HepG2 (cell line): ENCODE data around the gene RRAS. TPM values are rescaled to one million over a fixed set of nuclear protein-coding genes. Genes with fewer than 3 reads are reported as not detected.

Source experiments
- AHR ChIP-seq: IDR thresholded peaks from 2 replicates; pipeline ENCODE4 v1.6.1; 2018; ENCODE audit warnings: missing genetic modification reagents, missing compliant biosample characterization
- HES4 ChIP-seq: sonication (generic); formaldehyde crosslinking; IDR thresholded peaks from 2 replicates; pipeline ENCODE4 v1.9.0; 2021; ENCODE audit warnings: mild to moderate bottlenecking, missing genetic modification reagents, borderline replicate concordance
- KAT7 ChIP-seq: IDR thresholded peaks from 2 replicates; pipeline ENCODE4 v1.6.1; 2018; ENCODE audit warnings: borderline replicate concordance, missing compliant biosample characterization
- PAWR ChIP-seq: sonication (generic); formaldehyde crosslinking; IDR thresholded peaks from 2 replicates; pipeline ENCODE4 v1.4.0; 2020; ENCODE audit warnings: missing genetic modification reagents, mild to moderate bottlenecking, borderline replicate concordance
- RBM22 ChIP-seq: fragments of 200-400 bp; formaldehyde crosslinking; optimal IDR thresholded peaks from 2 replicates; pipeline ENCODE3; 2017; ENCODE audit warnings: mild to moderate bottlenecking, low read length, moderate library complexity
- SP5 ChIP-seq: IDR thresholded peaks from 2 replicates; pipeline ENCODE4 v1.6.1; 2016; ENCODE audit warnings: low read depth, borderline replicate concordance
- STAT5B ChIP-seq: sonication (generic); formaldehyde crosslinking; IDR thresholded peaks from 2 replicates; pipeline ENCODE4 v1.4.0; 2020; ENCODE audit warnings: missing genetic modification reagents
- YEATS2 ChIP-seq: sonication (generic); formaldehyde crosslinking; IDR thresholded peaks from 2 replicates; pipeline ENCODE4 v1.4.0; 2020; ENCODE audit warnings: missing genetic modification reagents, borderline replicate concordance
- ZFP82 ChIP-seq: sonication (generic); formaldehyde crosslinking; IDR thresholded peaks from 2 replicates; pipeline ENCODE4 v1.5.1; 2020; ENCODE audit warnings: mild to moderate bottlenecking, missing genetic modification reagents, borderline replicate concordance
- ZNF644 ChIP-seq: IDR thresholded peaks from 2 replicates; pipeline ENCODE4 v1.6.1; 2016; ENCODE audit warnings: low read depth
- ZNF713 ChIP-seq: sonication (generic); formaldehyde crosslinking; IDR thresholded peaks from 2 replicates; pipeline ENCODE4 v1.4.0; 2020; ENCODE audit warnings: mild to moderate bottlenecking, missing genetic modification reagents
- polyA plus RNA-seq, 8 experiments: library from polyadenylated mRNA; depleted of rRNA in 3 of 8; stranded (reverse) in 7 of 8; unstranded in 1 of 8; fragments of >200 nt; fragmentation: Illumina TruSeq in 4 of 8; extraction: Trizol in 4 of 8; gene quantifications; 2 replicates each; pipeline versions ENCODE4 v1.2.1 to v1.2.3, GENCODE V29; 2011 to 2016; ENCODE audit warnings: low read depth in 4 of 8, missing spikeins in 1 of 8, mixed read lengths in 1 of 8; ENCODE audit not compliant: insufficient read depth in 1 of 8
- total RNA-seq, 5 experiments: library from RNA; depleted of rRNA; stranded (reverse); fragments of >200 nt; fragmentation: Illumina TruSeq; extraction: Trizol; gene quantifications; 2 replicates each; pipeline ENCODE4 v1.2.3, GENCODE V29; 2016; ENCODE audit warnings: low read depth in 1 of 5
- TF ChIP-seq, protein P1 (sequence below): sonication (generic); formaldehyde crosslinking; IDR thresholded peaks from 2 replicates; pipeline ENCODE4 v1.4.0; 2020; ENCODE audit warnings: low read depth, missing genetic modification reagents
- TF ChIP-seq, protein P2 (sequence below): sonication (generic); formaldehyde crosslinking; IDR thresholded peaks from 2 replicates; pipeline ENCODE4 v1.8.0; 2022; ENCODE audit warnings: missing genetic modification reagents, mild to moderate bottlenecking, moderate library complexity, borderline replicate concordance
- TF ChIP-seq, protein P3 (sequence below): sonication (generic); formaldehyde crosslinking; IDR thresholded peaks from 2 replicates; pipeline ENCODE4 v1.4.0; 2020; ENCODE audit warnings: missing genetic modification reagents, mild to moderate bottlenecking, borderline replicate concordance
- TF ChIP-seq, protein P4 (sequence below): sonication (generic); formaldehyde crosslinking; IDR thresholded peaks from 2 replicates; pipeline ENCODE4 v1.9.0; 2022; ENCODE audit warnings: low read depth, missing genetic modification reagents

Gene RRAS
- total and polyA plus RNA-seq, 2 of the 13 experiments (the other 11 are each of a cell fraction or from before 2014, with no cell fraction given), result 1.5 to 12.0 TPM

DNA sequence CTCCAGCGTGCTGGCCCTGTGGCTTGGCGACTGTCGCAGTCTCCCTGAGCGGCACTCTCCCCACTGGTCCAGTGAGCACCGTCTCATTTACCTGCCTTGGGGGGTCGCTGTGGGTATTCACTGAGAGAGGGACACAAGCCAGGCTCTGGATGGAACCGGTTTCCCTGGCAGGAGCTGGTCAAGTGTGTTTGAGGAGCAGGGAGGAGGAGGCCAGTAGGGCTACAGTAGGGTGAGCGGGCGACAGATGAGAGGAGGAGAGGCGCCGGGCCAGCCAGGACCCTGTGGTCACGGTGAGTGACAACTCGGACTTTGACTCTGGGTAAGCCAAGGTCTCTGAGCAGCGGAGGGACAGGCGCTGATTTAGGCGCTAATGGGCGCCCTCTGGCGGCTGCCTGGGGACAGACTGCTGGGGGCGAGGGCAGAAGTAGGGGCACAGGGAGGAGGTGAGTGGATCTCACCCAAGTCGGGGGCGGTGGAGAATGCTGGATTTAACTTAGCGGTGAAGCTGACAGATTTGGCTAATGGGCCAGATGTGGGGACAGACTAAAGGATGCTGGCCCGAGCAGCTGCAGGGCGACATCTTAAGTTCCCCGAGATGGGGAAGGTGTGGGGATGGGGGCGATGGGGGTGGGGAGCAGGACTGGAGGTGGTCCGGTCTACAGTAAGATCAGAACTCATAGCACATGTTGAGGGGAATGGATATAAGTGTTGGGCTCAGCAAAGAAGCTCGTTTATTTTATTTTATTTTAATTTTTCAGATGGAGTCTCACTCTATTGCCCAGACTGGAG, 32.4 kb upstream of the RRAS start (continued):
- TF ChIP-seq STAT5B (CRISPR knock-in tag), result no peak
- TF ChIP-seq AHR (CRISPR knock-in tag), result no peak
- TF ChIP-seq ZFP82 (CRISPR knock-in tag), result no peak
- TF ChIP-seq ZNF713 (CRISPR knock-in tag), result no peak
- 0 out of 2 replicates have a peak, but pooled peaks have one; percentile 36 for TF ChIP-seq ZNF644
- TF ChIP-seq KAT7, result peak; percentile 55; the same call in 1 of the 2 replicates
- TF ChIP-seq, protein P1, sequence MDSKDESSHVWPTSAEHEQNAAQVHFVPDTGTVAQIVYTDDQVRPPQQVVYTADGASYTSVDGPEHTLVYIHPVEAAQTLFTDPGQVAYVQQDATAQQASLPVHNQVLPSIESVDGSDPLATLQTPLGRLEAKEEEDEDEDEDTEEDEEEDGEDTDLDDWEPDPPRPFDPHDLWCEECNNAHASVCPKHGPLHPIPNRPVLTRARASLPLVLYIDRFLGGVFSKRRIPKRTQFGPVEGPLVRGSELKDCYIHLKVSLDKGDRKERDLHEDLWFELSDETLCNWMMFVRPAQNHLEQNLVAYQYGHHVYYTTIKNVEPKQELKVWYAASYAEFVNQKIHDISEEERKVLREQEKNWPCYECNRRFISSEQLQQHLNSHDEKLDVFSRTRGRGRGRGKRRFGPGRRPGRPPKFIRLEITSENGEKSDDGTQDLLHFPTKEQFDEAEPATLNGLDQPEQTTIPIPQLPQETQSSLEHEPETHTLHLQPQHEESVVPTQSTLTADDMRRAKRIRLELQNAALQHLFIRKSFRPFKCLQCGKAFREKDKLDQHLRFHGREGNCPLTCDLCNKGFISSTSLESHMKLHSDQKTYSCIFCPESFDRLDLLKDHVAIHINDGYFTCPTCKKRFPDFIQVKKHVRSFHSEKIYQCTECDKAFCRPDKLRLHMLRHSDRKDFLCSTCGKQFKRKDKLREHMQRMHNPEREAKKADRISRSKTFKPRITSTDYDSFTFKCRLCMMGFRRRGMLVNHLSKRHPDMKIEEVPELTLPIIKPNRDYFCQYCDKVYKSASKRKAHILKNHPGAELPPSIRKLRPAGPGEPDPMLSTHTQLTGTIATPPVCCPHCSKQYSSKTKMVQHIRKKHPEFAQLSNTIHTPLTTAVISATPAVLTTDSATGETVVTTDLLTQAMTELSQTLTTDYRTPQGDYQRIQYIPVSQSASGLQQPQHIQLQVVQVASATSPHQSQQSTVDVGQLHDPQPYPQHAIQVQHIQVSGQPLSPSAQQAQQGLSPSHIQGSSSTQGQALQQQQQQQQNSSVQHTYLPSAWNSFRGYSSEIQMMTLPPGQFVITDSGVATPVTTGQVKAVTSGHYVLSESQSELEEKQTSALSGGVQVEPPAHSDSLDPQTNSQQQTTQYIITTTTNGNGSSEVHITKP (CRISPR knock-in tag), result peak; percentile 86; the same call in 1 of the 2 replicates
- TF ChIP-seq, protein P2, sequence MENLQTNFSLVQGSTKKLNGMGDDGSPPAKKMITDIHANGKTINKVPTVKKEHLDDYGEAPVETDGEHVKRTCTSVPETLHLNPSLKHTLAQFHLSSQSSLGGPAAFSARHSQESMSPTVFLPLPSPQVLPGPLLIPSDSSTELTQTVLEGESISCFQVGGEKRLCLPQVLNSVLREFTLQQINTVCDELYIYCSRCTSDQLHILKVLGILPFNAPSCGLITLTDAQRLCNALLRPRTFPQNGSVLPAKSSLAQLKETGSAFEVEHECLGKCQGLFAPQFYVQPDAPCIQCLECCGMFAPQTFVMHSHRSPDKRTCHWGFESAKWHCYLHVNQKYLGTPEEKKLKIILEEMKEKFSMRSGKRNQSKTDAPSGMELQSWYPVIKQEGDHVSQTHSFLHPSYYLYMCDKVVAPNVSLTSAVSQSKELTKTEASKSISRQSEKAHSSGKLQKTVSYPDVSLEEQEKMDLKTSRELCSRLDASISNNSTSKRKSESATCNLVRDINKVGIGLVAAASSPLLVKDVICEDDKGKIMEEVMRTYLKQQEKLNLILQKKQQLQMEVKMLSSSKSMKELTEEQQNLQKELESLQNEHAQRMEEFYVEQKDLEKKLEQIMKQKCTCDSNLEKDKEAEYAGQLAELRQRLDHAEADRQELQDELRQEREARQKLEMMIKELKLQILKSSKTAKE (CRISPR knock-in tag), result 0 out of 2 replicates have a peak, but pooled peaks have one; percentile 47
- no peak for TF ChIP-seq RBM22
- no peak for TF ChIP-seq PAWR
- no peak for TF ChIP-seq HES4 (CRISPR knock-in tag)
- TF ChIP-seq, protein P3, sequence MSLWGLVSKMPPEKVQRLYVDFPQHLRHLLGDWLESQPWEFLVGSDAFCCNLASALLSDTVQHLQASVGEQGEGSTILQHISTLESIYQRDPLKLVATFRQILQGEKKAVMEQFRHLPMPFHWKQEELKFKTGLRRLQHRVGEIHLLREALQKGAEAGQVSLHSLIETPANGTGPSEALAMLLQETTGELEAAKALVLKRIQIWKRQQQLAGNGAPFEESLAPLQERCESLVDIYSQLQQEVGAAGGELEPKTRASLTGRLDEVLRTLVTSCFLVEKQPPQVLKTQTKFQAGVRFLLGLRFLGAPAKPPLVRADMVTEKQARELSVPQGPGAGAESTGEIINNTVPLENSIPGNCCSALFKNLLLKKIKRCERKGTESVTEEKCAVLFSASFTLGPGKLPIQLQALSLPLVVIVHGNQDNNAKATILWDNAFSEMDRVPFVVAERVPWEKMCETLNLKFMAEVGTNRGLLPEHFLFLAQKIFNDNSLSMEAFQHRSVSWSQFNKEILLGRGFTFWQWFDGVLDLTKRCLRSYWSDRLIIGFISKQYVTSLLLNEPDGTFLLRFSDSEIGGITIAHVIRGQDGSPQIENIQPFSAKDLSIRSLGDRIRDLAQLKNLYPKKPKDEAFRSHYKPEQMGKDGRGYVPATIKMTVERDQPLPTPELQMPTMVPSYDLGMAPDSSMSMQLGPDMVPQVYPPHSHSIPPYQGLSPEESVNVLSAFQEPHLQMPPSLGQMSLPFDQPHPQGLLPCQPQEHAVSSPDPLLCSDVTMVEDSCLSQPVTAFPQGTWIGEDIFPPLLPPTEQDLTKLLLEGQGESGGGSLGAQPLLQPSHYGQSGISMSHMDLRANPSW (CRISPR knock-in tag), result no peak
- TF ChIP-seq YEATS2, result peak; percentile 56; the same call in 1 of the 2 replicates
- TF ChIP-seq, protein P4, sequence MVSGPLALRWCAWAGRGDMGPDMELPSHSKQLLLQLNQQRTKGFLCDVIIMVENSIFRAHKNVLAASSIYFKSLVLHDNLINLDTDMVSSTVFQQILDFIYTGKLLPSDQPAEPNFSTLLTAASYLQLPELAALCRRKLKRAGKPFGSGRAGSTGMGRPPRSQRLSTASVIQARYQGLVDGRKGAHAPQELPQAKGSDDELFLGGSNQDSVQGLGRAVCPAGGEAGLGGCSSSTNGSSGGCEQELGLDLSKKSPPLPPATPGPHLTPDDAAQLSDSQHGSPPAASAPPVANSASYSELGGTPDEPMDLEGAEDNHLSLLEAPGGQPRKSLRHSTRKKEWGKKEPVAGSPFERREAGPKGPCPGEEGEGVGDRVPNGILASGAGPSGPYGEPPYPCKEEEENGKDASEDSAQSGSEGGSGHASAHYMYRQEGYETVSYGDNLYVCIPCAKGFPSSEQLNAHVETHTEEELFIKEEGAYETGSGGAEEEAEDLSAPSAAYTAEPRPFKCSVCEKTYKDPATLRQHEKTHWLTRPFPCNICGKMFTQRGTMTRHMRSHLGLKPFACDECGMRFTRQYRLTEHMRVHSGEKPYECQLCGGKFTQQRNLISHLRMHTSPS (CRISPR knock-in tag), result 0 out of 2 replicates have a peak, but pooled peaks have one; percentile 46
- TF ChIP-seq SP5 (CRISPR knock-in tag), result peak; percentile 9; the same call in 1 of the 2 replicates
